Stimulated activated CD8-positive, alpha-beta memory T cell treated with anti-CD3 and anti-CD28 coated beads, Interleukin-4, amount 100 ng/mL, for 4 hours (primary cell): Measurements from ENCODE around the gene C1orf232.

ENCODE experiments used
- DNase-seq, 2 donors: peaks; one replicate each; pipeline ENCODE4 v3.0.0-alpha.2; 2020; ENCODE audit warnings: low read depth in 2 of 2, low spot score in 1 of 2

The C1orf232 gene

GRCh38 chr1:26125382-26125781, 43.4 kb downstream of the C1orf232 start:
- DNase-seq = no peak

- DNase-seq = no peak
These were observed 44.1 kb downstream of the C1orf232 start for GRCh38 chr1:26124418-26125331.

DNA sequence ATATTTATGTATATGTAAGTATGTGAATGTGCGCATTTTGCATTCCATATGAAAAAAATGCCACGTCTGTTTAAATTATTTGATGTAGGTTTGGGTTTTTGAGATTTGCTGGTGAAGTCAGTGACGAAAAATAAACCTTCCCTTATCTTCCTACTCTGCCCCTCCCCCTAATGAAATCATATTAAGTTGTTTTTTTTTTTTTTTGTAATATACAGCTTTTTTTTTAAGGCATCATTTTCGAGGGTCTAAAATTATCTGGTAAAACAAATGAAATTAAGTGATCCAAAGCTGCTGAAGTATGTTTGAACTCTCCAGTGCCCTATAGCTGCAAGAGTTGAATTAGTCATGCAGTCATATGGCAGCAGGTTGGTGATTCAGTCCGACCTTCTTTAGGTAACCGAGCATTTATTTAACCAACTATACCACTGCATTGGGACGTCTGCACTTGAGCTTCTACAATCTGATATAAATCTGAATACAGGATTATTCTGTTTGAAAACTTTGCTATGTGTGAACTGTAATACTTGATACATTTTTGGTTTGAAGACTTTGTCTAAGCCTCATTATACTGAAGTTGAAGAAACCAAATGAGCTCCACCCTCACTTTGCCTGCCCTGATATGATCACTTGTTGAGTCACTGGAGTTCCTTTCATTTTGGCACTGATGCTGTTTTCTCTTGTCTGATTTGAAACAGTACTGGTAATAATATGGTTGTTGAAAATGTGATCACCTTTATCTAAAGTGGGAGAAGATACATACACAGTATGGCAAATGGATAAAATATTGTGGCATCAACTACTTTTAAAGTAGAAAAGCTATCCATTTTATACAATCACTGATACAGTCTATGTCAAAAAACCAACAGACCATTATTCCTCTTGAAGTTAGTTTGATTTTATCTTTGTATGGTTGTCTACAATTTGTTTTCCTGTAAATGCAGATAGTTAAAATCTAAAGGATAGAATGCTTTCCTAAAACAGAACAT, 45.5 kb downstream of the C1orf232 start:
- DNase-seq = no peak

- DNase-seq = no peak
These were observed 46.6 kb downstream of the C1orf232 start for GRCh38 chr1:26121854-26122773.

DNA sequence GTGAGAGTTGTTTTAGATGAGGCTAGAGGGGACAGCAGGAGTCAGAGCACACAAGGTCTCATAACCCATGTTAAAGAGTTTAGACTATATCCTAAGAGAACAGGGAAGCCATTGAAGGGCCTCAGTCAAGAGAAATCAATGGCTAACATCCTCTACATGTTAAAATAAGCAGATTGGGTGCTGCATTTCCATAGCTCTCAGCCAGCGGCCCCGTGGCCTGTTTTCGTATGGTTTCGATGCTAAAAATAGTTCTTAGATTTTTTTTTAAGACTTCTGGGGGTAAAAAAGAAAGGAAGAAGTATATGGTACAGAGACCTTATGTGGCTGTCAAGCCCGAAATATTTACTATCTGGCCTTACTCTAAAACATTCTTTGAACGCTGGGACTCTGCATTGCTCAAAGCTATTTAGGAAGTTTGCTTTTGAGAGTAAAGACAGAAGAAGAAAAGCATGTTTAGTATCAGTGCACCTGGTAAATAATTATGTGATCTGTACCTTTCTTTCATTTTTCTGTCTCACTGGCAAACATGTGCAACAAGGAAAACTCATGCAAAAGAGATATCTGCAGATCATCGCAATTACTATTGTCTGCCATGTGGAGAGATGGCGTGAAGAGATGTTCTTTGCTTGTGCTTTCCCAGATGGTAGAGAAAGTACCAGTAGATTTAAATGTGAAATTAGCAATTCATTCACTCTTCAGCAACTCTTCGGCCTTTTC, 48.7 kb downstream of the C1orf232 start:
- no peak for DNase-seq

DNA sequence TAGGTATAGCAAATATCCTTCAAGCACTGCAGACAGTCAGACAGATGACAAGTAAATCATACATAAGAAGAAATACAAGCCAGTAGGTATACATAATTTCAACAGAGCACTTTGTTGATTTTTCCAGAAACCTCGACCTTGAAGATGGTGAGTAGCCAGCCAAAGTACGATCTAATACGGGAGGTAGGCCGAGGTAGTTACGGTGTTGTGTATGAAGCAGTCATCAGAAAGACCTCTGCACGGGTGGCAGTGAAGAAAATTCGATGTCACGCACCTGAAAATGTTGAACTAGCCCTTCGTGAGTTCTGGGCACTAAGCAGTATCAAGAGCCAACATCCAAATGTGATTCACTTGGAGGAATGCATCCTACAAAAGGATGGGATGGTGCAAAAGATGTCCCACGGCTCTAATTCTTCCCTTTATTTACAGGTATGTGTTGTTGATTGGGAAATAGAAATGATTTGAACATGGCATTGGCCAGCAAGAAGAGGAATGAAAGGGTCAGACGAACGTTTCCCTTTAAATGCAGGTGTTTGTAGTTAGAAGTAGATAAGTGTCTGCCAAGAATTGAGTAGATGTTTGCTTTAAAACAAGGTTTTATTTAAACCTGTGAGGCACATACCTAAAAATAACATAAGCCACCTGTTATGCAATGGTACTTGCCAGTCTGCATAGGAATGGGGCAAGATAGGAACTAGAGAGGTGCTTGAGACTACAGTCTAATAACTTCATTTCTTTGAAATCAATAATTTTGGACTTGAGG, 54.4 kb downstream of the C1orf232 start:
- DNase-seq = no peak
